SK-N-SH treated with all-trans-retinoic acid at 6 μM for 48 hours (cell line): ENCODE data around the gene TTC38.

ENCODE experiments used
- ATAC-seq: fragments of 200-7000 bp; cut with Tn5 transposase; 3 replicates; pipeline ENCODE4 v1.9.1; 2020; ENCODE audit warnings: mild to moderate bottlenecking, moderate library complexity
- BACH2 ChIP-seq: fragments of 250-450 bp; sonication (Bioruptor Pico); IDR thresholded peaks from 2 replicates; pipeline ENCODE4 v1.9.0; 2021; ENCODE audit warnings: mild to moderate bottlenecking, borderline replicate concordance
- CSRNP3 ChIP-seq: fragments of 250-450 bp; sonication (Bioruptor Pico); IDR thresholded peaks from 2 replicates; pipeline ENCODE4 v1.5.1; 2021; ENCODE audit warnings: mild to moderate bottlenecking, moderate library complexity
- ESRRG ChIP-seq: fragments of 250-450 bp; sonication (Bioruptor Pico); IDR thresholded peaks from 2 replicates; pipeline ENCODE4 v1.6.1; 2021; ENCODE audit warnings: mild to moderate bottlenecking
- GLIS3 ChIP-seq: fragments of 250-450 bp; sonication (Bioruptor Pico); IDR thresholded peaks from 2 replicates; pipeline ENCODE4 v1.5.0; 2020; ENCODE audit warnings: mild to moderate bottlenecking, moderate library complexity
- OSR1 ChIP-seq: fragments of 250-450 bp; sonication (Bioruptor Pico); IDR thresholded peaks from 2 replicates; pipeline ENCODE4 v1.8.0; 2022; ENCODE audit warnings: moderate library complexity, mild to moderate bottlenecking, inconsistent platforms
- PATZ1 ChIP-seq: fragments of 250-450 bp; sonication (Bioruptor Pico); IDR thresholded peaks from 2 replicates; pipeline ENCODE4 v1.8.0; 2020; ENCODE audit warnings: mild to moderate bottlenecking, moderate library complexity, borderline replicate concordance
- POU6F1 ChIP-seq: fragments of 250-450 bp; sonication (Bioruptor Pico); IDR thresholded peaks from 2 replicates; pipeline ENCODE4 v1.8.0; 2021; ENCODE audit warnings: low read depth, mild to moderate bottlenecking, moderate library complexity, borderline replicate concordance
- SNAI2 ChIP-seq: fragments of 250-450 bp; sonication (Bioruptor Pico); IDR thresholded peaks from 2 replicates; pipeline ENCODE4 v1.5.0; 2020; ENCODE audit warnings: mild to moderate bottlenecking, moderate library complexity
- TCF4 ChIP-seq: fragments of 250-450 bp; sonication (Bioruptor Pico); IDR thresholded peaks from 2 replicates; pipeline ENCODE4 v1.8.0; 2021; ENCODE audit warnings: mild to moderate bottlenecking, moderate library complexity, borderline replicate concordance
- TOX ChIP-seq: fragments of 250-450 bp; sonication (Bioruptor Pico); IDR thresholded peaks from 2 replicates; pipeline ENCODE4 v1.8.0; 2021; ENCODE audit warnings: mild to moderate bottlenecking, moderate library complexity, borderline replicate concordance
- TSHZ2 ChIP-seq: fragments of 250-450 bp; sonication (Bioruptor Pico); IDR thresholded peaks from 2 replicates; pipeline ENCODE4 v1.5.0; 2020; ENCODE audit warnings: mild to moderate bottlenecking, moderate library complexity
- ZFP30 ChIP-seq: fragments of 450-650 bp; formaldehyde crosslinking; IDR thresholded peaks from 2 replicates; pipeline ENCODE4 v1.5.0; 2022; ENCODE audit warnings: mild to moderate bottlenecking, moderate library complexity
- ZNF565 ChIP-seq: fragments of 450-650 bp; formaldehyde crosslinking; conservative IDR thresholded peaks from 2 replicates; pipeline ENCODE4 v1.5.0; 2020; ENCODE audit warnings: low read depth, mild to moderate bottlenecking, moderate library complexity
- ZNF70 ChIP-seq: fragments of 450-650 bp; formaldehyde crosslinking; IDR thresholded peaks from 2 replicates; pipeline ENCODE4 v1.5.0; 2020; ENCODE audit warnings: mild to moderate bottlenecking, moderate library complexity
- TF ChIP-seq, protein P1 (sequence below): fragments of 250-450 bp; sonication (Bioruptor Pico); IDR thresholded peaks from 2 replicates; pipeline ENCODE4 v1.5.1; 2020; ENCODE audit warnings: low read depth, mild to moderate bottlenecking, moderate library complexity

TTC38 gene

DNA sequence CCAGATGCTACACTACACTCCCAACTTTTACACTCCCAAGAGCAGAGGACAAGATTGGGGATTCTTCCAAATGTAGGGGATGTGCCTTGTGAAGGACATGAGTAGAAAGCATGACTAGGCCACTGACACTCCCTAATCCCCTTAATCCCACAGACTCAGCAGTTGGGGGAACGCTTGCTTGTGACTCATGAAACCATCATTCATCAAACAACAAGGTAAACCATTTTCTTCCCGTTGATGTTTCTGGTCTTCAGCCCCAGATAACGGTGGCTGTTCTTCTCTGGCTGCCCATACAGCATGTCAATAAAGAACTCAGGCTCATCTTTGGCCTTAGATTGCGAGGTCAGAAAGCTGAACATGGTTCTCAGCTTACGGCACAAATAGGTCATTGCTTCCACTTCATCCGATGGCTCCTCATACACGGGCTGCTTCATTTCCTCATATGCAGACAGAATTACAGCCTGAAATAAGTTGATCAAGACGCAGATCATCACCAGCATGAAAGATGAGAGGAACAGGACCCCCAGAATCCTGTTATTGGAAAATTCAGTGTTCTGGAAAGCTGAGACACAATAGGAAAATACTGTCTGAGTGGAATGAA is 11.3 kb upstream of the TTC38 start:
- TF ChIP-seq ZNF70 (CRISPR knock-in tag) (no peak), GLIS3 (no peak), ZFP30 (CRISPR knock-in tag) (no peak), ZNF565 (CRISPR knock-in tag) (no peak), POU6F1 (CRISPR knock-in tag) (no peak), CSRNP3 (CRISPR knock-in tag) (no peak), SNAI2 (CRISPR knock-in tag) (no peak), TOX (no peak), PATZ1 (CRISPR knock-in tag) (no peak), TCF4 (no peak), TSHZ2 (no peak), ESRRG (CRISPR knock-in tag) (no peak)
- ATAC-seq = no peak

DNA sequence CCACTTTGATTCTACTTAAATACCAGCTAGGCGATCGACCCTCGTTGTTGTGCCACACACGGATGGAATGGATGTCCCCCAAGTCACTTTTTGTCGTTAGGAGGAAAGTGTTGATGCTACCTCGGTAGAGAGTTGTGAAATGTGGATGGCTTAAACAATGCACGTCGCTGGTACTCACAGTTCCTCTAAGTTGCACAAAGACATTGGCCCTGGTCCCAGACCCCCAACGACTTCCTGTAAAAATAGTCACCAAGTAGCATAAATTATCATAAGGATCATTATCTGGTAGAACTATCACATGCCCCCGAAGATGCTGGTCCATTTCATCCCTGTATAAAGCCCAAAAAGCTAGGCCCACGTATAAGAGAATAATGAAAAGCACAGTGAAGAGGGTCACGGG is 8.4 kb upstream of the TTC38 start:
- TF ChIP-seq CSRNP3 (CRISPR knock-in tag) = no peak
- TF ChIP-seq GLIS3 = no peak
- TF ChIP-seq TSHZ2 = no peak
- TF ChIP-seq ZNF565 (CRISPR knock-in tag) = no peak
- TF ChIP-seq, protein P1, sequence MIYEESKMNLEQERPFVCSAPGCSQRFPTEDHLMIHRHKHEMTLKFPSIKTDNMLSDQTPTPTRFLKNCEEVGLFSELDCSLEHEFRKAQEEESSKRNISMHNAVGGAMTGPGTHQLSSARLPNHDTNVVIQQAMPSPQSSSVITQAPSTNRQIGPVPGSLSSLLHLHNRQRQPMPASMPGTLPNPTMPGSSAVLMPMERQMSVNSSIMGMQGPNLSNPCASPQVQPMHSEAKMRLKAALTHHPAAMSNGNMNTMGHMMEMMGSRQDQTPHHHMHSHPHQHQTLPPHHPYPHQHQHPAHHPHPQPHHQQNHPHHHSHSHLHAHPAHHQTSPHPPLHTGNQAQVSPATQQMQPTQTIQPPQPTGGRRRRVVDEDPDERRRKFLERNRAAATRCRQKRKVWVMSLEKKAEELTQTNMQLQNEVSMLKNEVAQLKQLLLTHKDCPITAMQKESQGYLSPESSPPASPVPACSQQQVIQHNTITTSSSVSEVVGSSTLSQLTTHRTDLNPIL (CRISPR knock-in tag) = no peak
- TF ChIP-seq TOX = no peak
- TF ChIP-seq, all 23 proteins: peak for 0
- no peak for ATAC-seq

DNA sequence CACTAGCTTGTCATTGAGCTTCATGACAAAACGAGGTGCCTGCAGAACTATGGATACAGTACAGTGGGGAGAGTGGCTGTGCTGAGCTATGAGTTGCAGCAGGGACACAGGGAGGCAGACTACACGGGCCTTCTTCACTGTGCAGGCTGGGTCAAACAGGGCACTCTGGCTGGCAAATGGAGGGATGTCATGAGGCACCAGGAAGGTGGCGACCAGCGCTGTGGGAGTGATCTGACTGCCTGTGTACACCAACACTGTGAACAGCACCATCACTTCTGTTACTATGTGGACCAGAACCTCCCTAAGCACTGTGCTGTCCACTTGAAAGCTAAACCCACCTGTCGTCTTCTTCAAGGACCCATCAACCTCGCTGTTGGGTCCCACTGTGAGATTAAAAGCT is 7.8 kb upstream of the TTC38 start:
- TF ChIP-seq OSR1 (CRISPR knock-in tag) (no peak), BACH2 (no peak)
- TF ChIP-seq, protein P1 (CRISPR knock-in tag) = no peak
- no peak for ATAC-seq
